ENCODE results near the gene LMCD1. TPM values are rescaled to one million over a fixed set of nuclear protein-coding genes. Genes with fewer than 3 reads are reported as not detected.

Gene LMCD1
- total RNA-seq, 1 donor from 2014 or later = 9.5 TPM

- DNase-seq (ENCODE audit: low spot score) = no peak
- Mint-ChIP-seq H3K9me3 (ENCODE audit: unreplicated experiment) (no peaks in the 10 kb centered on the region), H3K27me3 (ENCODE audit: unreplicated experiment) (no peaks in the 10 kb centered on the region), H3K4me3 (ENCODE audit: unreplicated experiment) (no peak overlapping the region), H3K4me1 (ENCODE audit: unreplicated experiment) (peaks cover 20% of the 10 kb centered on the region), H3K36me3 (ENCODE audit: low read depth, unreplicated experiment) (peaks cover 3% of the 10 kb centered on the region), H3K27ac (ENCODE audit: unreplicated experiment) (no peak overlapping the region)
- no peak for TF ChIP-seq CTCF (IDR thresholded peaks at IDR 0.05; ENCODE audit: unreplicated experiment)
Observed at GRCh38 chr3:8563146-8563545, 61.5 kb downstream of the LMCD1 start.

GRCh38 chr3:8563597-8563996 is 62.0 kb downstream of the LMCD1 start:
- no peak overlapping the region for H3K4me3 Mint-ChIP-seq (ENCODE audit: unreplicated experiment)
- peaks cover 19% of the 10 kb centered on the region for H3K4me1 Mint-ChIP-seq (ENCODE audit: unreplicated experiment)
- no peak for DNase-seq (ENCODE audit: low spot score)
- no peaks in the 10 kb centered on the region for H3K9me3 Mint-ChIP-seq (ENCODE audit: unreplicated experiment)
- H3K27me3 Mint-ChIP-seq (ENCODE audit: unreplicated experiment) = no peaks in the 10 kb centered on the region
- peaks cover 3% of the 10 kb centered on the region for H3K36me3 Mint-ChIP-seq (ENCODE audit: low read depth, unreplicated experiment)
- H3K27ac Mint-ChIP-seq (ENCODE audit: unreplicated experiment) = no peak overlapping the region
- no peak for TF ChIP-seq CTCF (IDR thresholded peaks at IDR 0.05; ENCODE audit: unreplicated experiment)

GRCh38 chr3:8565376-8565775 is 63.8 kb downstream of the LMCD1 start:
- DNase-seq (ENCODE audit: low spot score) = no peak
- Mint-ChIP-seq H3K4me3 (ENCODE audit: unreplicated experiment) (no peak overlapping the region), H3K36me3 (ENCODE audit: low read depth, unreplicated experiment) (peaks cover 3% of the 10 kb centered on the region), H3K4me1 (ENCODE audit: unreplicated experiment) (peaks cover 17% of the 10 kb centered on the region), H3K27ac (ENCODE audit: unreplicated experiment) (no peak overlapping the region), H3K27me3 (ENCODE audit: unreplicated experiment) (no peaks in the 10 kb centered on the region), H3K9me3 (ENCODE audit: unreplicated experiment) (no peaks in the 10 kb centered on the region)
- TF ChIP-seq CTCF (IDR thresholded peaks at IDR 0.05; ENCODE audit: unreplicated experiment) = no peak

GRCh38 chr3:8567784-8568575 is 66.4 kb downstream of the LMCD1 start:
- Mint-ChIP-seq H3K4me1 (ENCODE audit: unreplicated experiment) (peaks cover 23% of the 10 kb centered on the region), H3K27me3 (ENCODE audit: unreplicated experiment) (no peaks in the 10 kb centered on the region), H3K4me3 (ENCODE audit: unreplicated experiment) (no peak overlapping the region), H3K9me3 (ENCODE audit: unreplicated experiment) (no peaks in the 10 kb centered on the region), H3K27ac (ENCODE audit: unreplicated experiment) (no peak overlapping the region), H3K36me3 (ENCODE audit: low read depth, unreplicated experiment) (peaks cover 3% of the 10 kb centered on the region)
- DNase-seq (ENCODE audit: low spot score) = no peak
- TF ChIP-seq CTCF (IDR thresholded peaks at IDR 0.05; ENCODE audit: unreplicated experiment) = no peak

GRCh38 chr3:8571256-8571655 is 69.6 kb downstream of the LMCD1 start:
- Mint-ChIP-seq H3K27me3 (ENCODE audit: unreplicated experiment) (no peaks in the 10 kb centered on the region), H3K36me3 (ENCODE audit: low read depth, unreplicated experiment) (peaks cover 3% of the 10 kb centered on the region), H3K4me1 (ENCODE audit: unreplicated experiment) (peaks cover 15% of the 10 kb centered on the region), H3K4me3 (ENCODE audit: unreplicated experiment) (no peak overlapping the region), H3K27ac (ENCODE audit: unreplicated experiment) (no peak overlapping the region), H3K9me3 (ENCODE audit: unreplicated experiment) (no peaks in the 10 kb centered on the region)
- TF ChIP-seq CTCF (IDR thresholded peaks at IDR 0.05; ENCODE audit: unreplicated experiment) = no peak
- no peak for DNase-seq (ENCODE audit: low spot score)

All from endothelial cell (in vitro differentiated cells).